ENCODE data around the gene INSYN2B. TPM values are rescaled to one million over a fixed set of nuclear protein-coding genes. Genes with fewer than 3 reads are reported as not detected.
A peak's percentile ranks its signal among the peaks of the same experiment; 100 is the strongest.

Gene INSYN2B
- total RNA-seq, 4 donors from 2014 or later: not detected

- ATAC-seq: no peak
- 59 to 61% methylated on average over 2 to 4 of the region's 4 CpGs for WGBS, 2 donors (ENCODE audit: low coverage in 1 of 2)
- Histone ChIP-seq H3K4me1 (no peaks in the 10 kb centered on the region), H3K27me3 (peaks cover 19% of the 10 kb centered on the region), H3K4me3 (no peak overlapping the region), H3K27ac (no peak overlapping the region), H3K9me3 (no peaks in the 10 kb centered on the region), H3K36me3 (no peaks in the 10 kb centered on the region)
- TF ChIP-seq EP300 (IDR thresholded peaks at IDR 0.05) (no peak), POLR2A (IDR thresholded peaks at IDR 0.05) (no peak), POLR2AphosphoS5 (IDR thresholded peaks at IDR 0.05) (no peak), CTCF (IDR thresholded peaks at IDR 0.05) (no peak)
Observed at GRCh38 chr5:169880012-169880663, 100.2 kb downstream of the INSYN2B start.

- TF ChIP-seq POLR2AphosphoS5 (IDR thresholded peaks at IDR 0.05) (no peak), CTCF (IDR thresholded peaks at IDR 0.05) (no peak), POLR2A (IDR thresholded peaks at IDR 0.05) (no peak)
- Histone ChIP-seq H3K9me3 (no peaks in the 10 kb centered on the region), H3K4me1 (no peaks in the 10 kb centered on the region), H3K27ac (no peak overlapping the region), H3K36me3 (no peaks in the 10 kb centered on the region), H3K4me3 (no peak overlapping the region), H3K27me3 (no peaks in the 10 kb centered on the region)
- no peak for ATAC-seq
- WGBS, 2 donors (ENCODE audit: low coverage in 1 of 2): 80% methylated on average over 1 of the region's 1 CpG; no CpG with 5 or more reads in 1 of the 2 donors
Observed at GRCh38 chr5:169876386-169876785, 103.9 kb downstream of the INSYN2B start.

DNA sequence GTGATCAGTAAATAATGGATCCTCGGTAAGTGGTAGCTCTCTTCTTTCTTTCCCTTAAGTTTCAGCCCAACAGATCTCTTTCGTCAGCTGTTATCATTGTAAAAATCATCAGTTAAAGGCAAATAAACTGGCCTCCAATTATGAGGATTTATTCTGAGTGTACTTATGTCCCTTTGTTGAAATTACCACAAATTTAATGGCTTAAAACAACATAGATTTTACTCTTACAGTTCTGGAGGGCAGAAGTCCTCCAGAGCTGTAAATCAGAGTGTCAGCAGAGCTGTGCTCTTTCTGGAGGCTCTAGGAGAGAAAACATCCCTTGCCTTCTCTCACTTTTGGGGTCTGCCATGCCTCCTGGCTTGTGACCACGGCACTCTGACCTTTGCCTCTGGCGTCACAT, 104.6 kb downstream of the INSYN2B start:
- Histone ChIP-seq H3K36me3 (no peaks in the 10 kb centered on the region), H3K9me3 (no peaks in the 10 kb centered on the region), H3K4me3 (no peak overlapping the region), H3K4me1 (no peaks in the 10 kb centered on the region), H3K27ac (no peak overlapping the region), H3K27me3 (no peaks in the 10 kb centered on the region)
- TF ChIP-seq EP300 (IDR thresholded peaks at IDR 0.05) (no peak), POLR2AphosphoS5 (IDR thresholded peaks at IDR 0.05) (no peak), POLR2A (IDR thresholded peaks at IDR 0.05) (no peak), CTCF (IDR thresholded peaks at IDR 0.05) (no peak)
- WGBS, 2 donors (ENCODE audit: low coverage in 1 of 2): 70 to 79% methylated on average over 4 of the region's 4 CpGs
- ATAC-seq: no peak

- H3K36me3 ChIP-seq: no peaks in the 10 kb centered on the region
- TF ChIP-seq POLR2AphosphoS5 (IDR thresholded peaks at IDR 0.05): peak; percentile 31
- TF ChIP-seq CTCF (IDR thresholded peaks at IDR 0.05): no peak
- no peak for TF ChIP-seq POLR2A (IDR thresholded peaks at IDR 0.05)
- TF ChIP-seq EP300 (IDR thresholded peaks at IDR 0.05): no peak
- ATAC-seq: peak; percentile 74
- no peak overlapping the region for H3K4me3 ChIP-seq
- no peak overlapping the region for H3K27ac ChIP-seq
- H3K9me3 ChIP-seq: no peaks in the 10 kb centered on the region
- no peaks in the 10 kb centered on the region for H3K27me3 ChIP-seq
- WGBS, 2 donors (ENCODE audit: low coverage in 1 of 2): 58 to 87% methylated on average over 4 to 5 of the region's 8 CpGs
- no peaks in the 10 kb centered on the region for H3K4me1 ChIP-seq
Observed at GRCh38 chr5:169875091-169875728, 105.1 kb downstream of the INSYN2B start.

GRCh38 chr5:169874621-169875020, 105.7 kb downstream of the INSYN2B start:
- ATAC-seq: peak; percentile 42
- H3K4me3 ChIP-seq: no peak overlapping the region
- H3K36me3 ChIP-seq: no peaks in the 10 kb centered on the region
- no peaks in the 10 kb centered on the region for H3K9me3 ChIP-seq
- no peak for TF ChIP-seq POLR2AphosphoS5 (IDR thresholded peaks at IDR 0.05)
- TF ChIP-seq EP300 (IDR thresholded peaks at IDR 0.05): no peak
- TF ChIP-seq CTCF (IDR thresholded peaks at IDR 0.05): no peak
- no peak for TF ChIP-seq POLR2A (IDR thresholded peaks at IDR 0.05)
- no peaks in the 10 kb centered on the region for H3K27me3 ChIP-seq
- no peaks in the 10 kb centered on the region for H3K4me1 ChIP-seq
- no peak overlapping the region for H3K27ac ChIP-seq
- WGBS, 2 donors (ENCODE audit: low coverage in 1 of 2): 70 to 88% methylated on average over 2 to 3 of the region's 4 CpGs

Data from gastroesophageal sphincter (tissue), 4 donors.